CD14-positive monocyte (primary cell): ENCODE measurements around the gene ADAT1. TPM values are rescaled to one million over a fixed set of nuclear protein-coding genes. Genes with fewer than 3 reads are reported as not detected.
A peak's percentile ranks its signal among the peaks of the same experiment; 100 is the strongest.

Source experiments
- DNase-seq, 3 donors: peaks; one replicate each; pipeline ENCODE4 v3.0.0-alpha.2; 2011 to 2022
- H2AFZ ChIP-seq: 2 replicates; pipeline ENCODE4 v1.6.0; 2012; ENCODE audit warnings: mild to moderate bottlenecking, low read depth, low read length, inconsistent platforms; ENCODE audit not compliant: insufficient read depth, poor library complexity, severe bottlenecking
- H3K27ac ChIP-seq, 2 donors: 1 replicate in 1 of 2; 2 replicates in 1 of 2; pipeline ENCODE4 v1.5.1; 2012 to 2013; ENCODE audit warnings: low read length in 2 of 2, control low read depth in 1 of 2, inconsistent platforms in 1 of 2, low read depth in 1 of 2, mild to moderate bottlenecking in 1 of 2
- H3K27me3 ChIP-seq, 2 donors: one replicate each; pipeline versions ENCODE4 v1.6.0 to v1.6.1; 2011 to 2013; ENCODE audit warnings: low read length in 2 of 2; ENCODE audit not compliant: control insufficient read depth in 2 of 2, insufficient read depth in 2 of 2
- H3K36me3 ChIP-seq, 2 donors: replicated peaks in 1 of 2; 1 replicate in 1 of 2; 2 replicates in 1 of 2; pipeline versions ENCODE4 v1.5.1 to v1.6.1; 2012 to 2013; ENCODE audit warnings: low read length in 2 of 2, control low read depth in 1 of 2, inconsistent platforms in 1 of 2, mild to moderate bottlenecking in 1 of 2; ENCODE audit not compliant: insufficient read depth in 2 of 2, control insufficient read depth in 1 of 2
- H3K4me1 ChIP-seq, 2 donors: 1 replicate in 1 of 2; 2 replicates in 1 of 2; pipeline versions ENCODE4 v1.5.1 to v1.6.1; 2012 to 2013; ENCODE audit warnings: low read length in 2 of 2, control low read depth in 1 of 2, inconsistent platforms in 1 of 2, mild to moderate bottlenecking in 1 of 2, moderate library complexity in 1 of 2; ENCODE audit not compliant: insufficient read depth in 2 of 2, control insufficient read depth in 1 of 2
- H3K4me2 ChIP-seq: replicated peaks from 2 replicates; pipeline ENCODE3; 2012; ENCODE audit warnings: low read length, moderate library complexity, mild to moderate bottlenecking; ENCODE audit not compliant: poor library complexity, severe bottlenecking; ENCODE audit errors: extremely low read depth
- H3K4me3 ChIP-seq, 3 experiments: fragments of 200-600 bp in 1 of 3; sonication (generic) in 1 of 3; replicated peaks in 1 of 3; 1 replicate in 2 of 3; 2 replicates in 1 of 3; pipeline ENCODE4 v1.5.1; 2011 to 2013; ENCODE audit warnings: low read length in 3 of 3, mild to moderate bottlenecking in 3 of 3, control low read depth in 2 of 3, low read depth in 2 of 3, inconsistent platforms in 1 of 3, moderate library complexity in 1 of 3
- H3K79me2 ChIP-seq: 2 replicates; pipeline ENCODE4 v1.6.0; 2012; ENCODE audit warnings: mild to moderate bottlenecking, control low read depth, inconsistent platforms, low read length, moderate library complexity; ENCODE audit not compliant: insufficient read depth
- H3K9ac ChIP-seq: 2 replicates; pipeline ENCODE4 v1.6.0; 2017; ENCODE audit warnings: low read length, mild to moderate bottlenecking; ENCODE audit not compliant: insufficient read depth, poor library complexity, severe bottlenecking
- H3K9me3 ChIP-seq, 2 donors: replicated peaks in 1 of 2; 1 replicate in 1 of 2; 2 replicates in 1 of 2; pipeline versions ENCODE4 v1.5.1 to v1.6.1; 2012 to 2013; ENCODE audit warnings: low read length in 2 of 2, control low read depth in 1 of 2; ENCODE audit not compliant: control insufficient read depth in 1 of 2, insufficient read depth in 1 of 2
- H4K20me1 ChIP-seq: 2 replicates; pipeline ENCODE4 v1.6.0; 2012; ENCODE audit warnings: mild to moderate bottlenecking, low read length, control low read depth, moderate library complexity; ENCODE audit not compliant: insufficient read depth
- H3K27ac Mint-ChIP-seq, 7 donors: one replicate each; pipeline ENCODE4 v1.8.0; 2020; ENCODE audit warnings: mild to moderate bottlenecking in 7 of 7, mixed read lengths in 7 of 7, moderate library complexity in 6 of 7, inconsistent platforms in 2 of 7
- H3K27me3 Mint-ChIP-seq, 3 donors: one replicate each; pipeline ENCODE4 v1.8.0; 2021 to 2022; ENCODE audit warnings: low read depth in 3 of 3, mild to moderate bottlenecking in 3 of 3, mixed read lengths in 3 of 3, moderate library complexity in 3 of 3, inconsistent platforms in 1 of 3
- H3K36me3 Mint-ChIP-seq, 2 donors: one replicate each; pipeline ENCODE4 v1.8.0; 2020; ENCODE audit warnings: mixed read lengths in 2 of 2, inconsistent platforms in 1 of 2, mild to moderate bottlenecking in 1 of 2
- H3K4me1 Mint-ChIP-seq: one replicate; pipeline ENCODE4 v1.8.0; 2020; ENCODE audit warnings: mild to moderate bottlenecking, mixed read lengths
- H3K4me3 Mint-ChIP-seq, 2 donors: one replicate each; pipeline ENCODE4 v1.8.0; 2020; ENCODE audit warnings: mild to moderate bottlenecking in 2 of 2, mixed read lengths in 2 of 2, moderate library complexity in 1 of 2
- H3K9me3 Mint-ChIP-seq, 7 donors: one replicate each; pipeline ENCODE4 v1.8.0; 2020 to 2022; ENCODE audit warnings: mixed read lengths in 7 of 7, mild to moderate bottlenecking in 6 of 7, moderate library complexity in 6 of 7, inconsistent platforms in 2 of 7
- CTCF ChIP-seq: fragments of 200-600 bp; IDR thresholded peaks from one replicate; pipeline ENCODE4 v1.8.0; 2022; ENCODE audit warnings: antibody characterized with exemption, mild to moderate bottlenecking
- WGBS: methylation state at CpG from one replicate; pipeline ENCODE4 v1.1.5; 2013; ENCODE audit warnings: missing lambda C conversion rate; ENCODE audit not compliant: insufficient coverage; 5-methylcytosine and 5-hydroxymethylcytosine counted together
- intact Hi-C, 2 donors: fragments of 100-400 bp; cut with micrococcal nuclease; formaldehyde crosslinking; loops; one replicate each; pipeline versions ENCODE4 v1.15.0 to v1.15.1; 2023
- polyA plus RNA-seq, 3 donors: library from polyadenylated mRNA; depleted of rRNA in 1 of 3; unstranded in 2 of 3; stranded (reverse) in 1 of 3; fragments of 300-500 nt in 2 of 3; fragments of >200 nt in 1 of 3; fragmentation: Illumina TruSeq in 2 of 3; gene quantifications; 1 replicate in 2 of 3; 2 replicates in 1 of 3; pipeline ENCODE4 v1.2.3, GENCODE V29; 2012 to 2021

Gene ADAT1
- polyA plus RNA-seq, 3 donors, result 16.8 to 18.9 (median 17.8) TPM

- no peak for TF ChIP-seq CTCF
- intact Hi-C loops, result loop anchor here (5.0 kb wide), 5 partner anchors 49 to 1626 kb away; partner anchors contain the start of genes ADAT1 (in 2 of the 2), CFDP1 (in 2 of the 2), MON1B (in 1 of the 2) and TMEM170A (in 1 of the 2)
- DNase-seq, result peak; percentile 84 to 86 (median 85)
- Histone ChIP-seq H3K27me3 (peaks cover 3 to 8% of the 10 kb centered on the region in 2 donors), H2AFZ (peak within 1 kb of the TSS; percentile 89), H3K4me3 (peak within 1 kb of the TSS; percentile 76 to 92 (median 87)), H3K4me2 (peak within 1 kb of the TSS; percentile 97), H4K20me1 (peaks cover 46% of the 10 kb centered on the region), H3K79me2 (peaks cover 27% of the 10 kb centered on the region), H3K36me3 (peaks cover 16 to 34% of the 10 kb centered on the region in 2 donors), H3K9ac (peak within 1 kb of the TSS; percentile 86), H3K4me1 (peaks cover 36 to 46% of the 10 kb centered on the region in 2 donors), H3K9me3 (no peaks in the 10 kb centered on the region), H3K27ac (peak within 1 kb of the TSS; percentile 79 to 93)
- Mint-ChIP-seq H3K27me3 (peaks cover 13 to 14% (median 13%) of the 10 kb centered on the region in 3 donors), H3K27ac (peak within 1 kb of the TSS; percentile 95 to 100 (median 99)), H3K4me1 (peaks cover 48% of the 10 kb centered on the region), H3K4me3 (peak within 1 kb of the TSS; percentile 98 to 100), H3K9me3 (peaks cover 0 to 2% (median 0%) of the 10 kb centered on the region in 7 donors), H3K36me3 (peaks cover 25 to 26% of the 10 kb centered on the region in 2 donors)
- 0% methylated on average over 64 of the region's 69 CpGs for WGBS
Measured at GRCh38 chr16:75566040-75566757, 56.9 kb downstream of the ADAT1 start, which contains the start of gene GABARAPL2. Gene GABARAPL2 (plus strand): TSS chr16:75566379. CDS start chr16:75566487, 108 bp downstream.

- Histone ChIP-seq H3K4me1 (peaks cover 30 to 40% of the 10 kb centered on the region in 2 donors), H2AFZ (peak overlapping the region; percentile 89), H3K27ac (peak overlapping the region; percentile 79 to 93), H3K4me2 (peak overlapping the region; percentile 97), H3K36me3 (peaks cover 16 to 30% of the 10 kb centered on the region in 2 donors), H4K20me1 (peaks cover 41% of the 10 kb centered on the region), H3K4me3 (peak overlapping the region; percentile 76 to 92 (median 87)), H3K9ac (peak overlapping the region; percentile 86), H3K79me2 (peaks cover 24% of the 10 kb centered on the region), H3K9me3 (no peaks in the 10 kb centered on the region), H3K27me3 (peaks cover 3 to 8% of the 10 kb centered on the region in 2 donors)
- TF ChIP-seq CTCF, result no peak
- H3K27me3 Mint-ChIP-seq, result peaks cover 15 to 18% (median 16%) of the 10 kb centered on the region in 3 donors
- intact Hi-C loops, result loop anchor here (5.0 kb wide), 5 partner anchors 48 to 1627 kb away; partner anchors contain the start of genes ADAT1 (in 2 of the 2), CFDP1 (in 2 of the 2), MON1B (in 1 of the 2) and TMEM170A (in 1 of the 2)
- peaks cover 0 to 2% (median 0%) of the 10 kb centered on the region in 7 donors for H3K9me3 Mint-ChIP-seq
- H3K36me3 Mint-ChIP-seq, result peaks cover 23 to 24% of the 10 kb centered on the region in 2 donors
- peak overlapping the region; percentile 98 to 100 for H3K4me3 Mint-ChIP-seq
- WGBS, result 3% methylated on average over 10 of the region's 15 CpGs
- H3K4me1 Mint-ChIP-seq, result peaks cover 44% of the 10 kb centered on the region
- H3K27ac Mint-ChIP-seq, result peak overlapping the region; percentile 95 to 100 (median 99)
- DNase-seq, result no peak
Measured at GRCh38 chr16:75565640-75566039, 57.4 kb downstream of the ADAT1 start.
